Activated naive CD4-positive, alpha-beta T cell (primary cell): Measurements from ENCODE around the gene FAT1.
"Not testable (repeated sequence)": the region's sequence is repeated elsewhere in the genome, so short reads cannot be mapped to it uniquely, and the experiment has no call there.

Source experiments
- DNase-seq, 4 experiments: peaks; one replicate each; lab custom pipeline; 2025; lab: John Stamatoyannopoulos, UW

The FAT1 gene

GRCh38 chr4:186698028-186698427, 25.6 kb downstream of the FAT1 start:
- DNase-seq, result no peak

GRCh38 chr4:186695392-186695791, 28.3 kb downstream of the FAT1 start:
- DNase-seq, result no peak

GRCh38 chr4:186693894-186694293, 29.8 kb downstream of the FAT1 start:
- no peak for DNase-seq

GRCh38 chr4:186693159-186693815, 30.4 kb downstream of the FAT1 start:
- DNase-seq, result no peak

GRCh38 chr4:186691396-186691795, 32.3 kb downstream of the FAT1 start:
- DNase-seq, result no peak

GRCh38 chr4:186689476-186689875, 34.2 kb downstream of the FAT1 start:
- no peak for DNase-seq

- DNase-seq, result no peak
Observed at GRCh38 chr4:186688150-186688943, 35.3 kb downstream of the FAT1 start.

- DNase-seq, result no peak
Observed at GRCh38 chr4:186687265-186687664, 36.4 kb downstream of the FAT1 start.

GRCh38 chr4:186685767-186686183, 37.9 kb downstream of the FAT1 start:
- no peak for DNase-seq

- no peak for DNase-seq
Observed at GRCh38 chr4:186684889-186685309, 38.8 kb downstream of the FAT1 start.

- DNase-seq, result no peak
Observed at GRCh38 chr4:186684220-186684619, 39.4 kb downstream of the FAT1 start.

GRCh38 chr4:186680641-186681040, 43.0 kb downstream of the FAT1 start:
- DNase-seq, result no peak

GRCh38 chr4:186676531-186677161, 47.0 kb downstream of the FAT1 start:
- DNase-seq, result no peak

GRCh38 chr4:186669735-186670134, 53.9 kb downstream of the FAT1 start:
- no peak for DNase-seq

- no peak for DNase-seq
Observed at GRCh38 chr4:186669159-186669731, 54.4 kb downstream of the FAT1 start.

- no peak for DNase-seq
Observed at GRCh38 chr4:186666750-186667149, 56.9 kb downstream of the FAT1 start.

- DNase-seq, result no peak
Observed at GRCh38 chr4:186666252-186666651, 57.4 kb downstream of the FAT1 start.

- DNase-seq, result no peak
Observed at GRCh38 chr4:186660403-186660802, 63.3 kb downstream of the FAT1 start.

- DNase-seq, result no peak
Observed at GRCh38 chr4:186659935-186660334, 63.7 kb downstream of the FAT1 start.

GRCh38 chr4:186659456-186659855, 64.2 kb downstream of the FAT1 start:
- not testable (repeated sequence) for DNase-seq

- no peak for DNase-seq
Observed at GRCh38 chr4:186658657-186659056, 65.0 kb downstream of the FAT1 start.

- DNase-seq, result no peak
Observed at GRCh38 chr4:186657764-186658163, 65.9 kb downstream of the FAT1 start.

GRCh38 chr4:186653969-186654368, 69.7 kb downstream of the FAT1 start:
- DNase-seq, result no peak
